GM21576 (cell line): ENCODE data around the gene TRAK2.

Source experiments
- ATAC-seq: cut with Tn5 transposase; IDR thresholded peaks from one replicate; pipeline ENCODE4 v1.9.1; 2021; ENCODE audit warnings: mild to moderate bottlenecking, moderate library complexity; ENCODE audit not compliant: unreplicated experiment

TRAK2 gene

GRCh38 chr2:201366146-201366545 is 85.1 kb downstream of the TRAK2 start:
- no peak for ATAC-seq

GRCh38 chr2:201363857-201364560 is 87.2 kb downstream of the TRAK2 start:
- peak; percentile 75 for ATAC-seq

GRCh38 chr2:201362396-201362795 is 88.9 kb downstream of the TRAK2 start:
- no peak for ATAC-seq

GRCh38 chr2:201361078-201361733 is 90.1 kb downstream of the TRAK2 start:
- no peak for ATAC-seq

- no peak for ATAC-seq
These were observed 91.0 kb downstream of the TRAK2 start for GRCh38 chr2:201360256-201360655.

GRCh38 chr2:201358684-201359083 is 92.6 kb downstream of the TRAK2 start:
- ATAC-seq, result no peak

- ATAC-seq, result no peak
These were observed 94.0 kb downstream of the TRAK2 start, which contains the start of gene FLACC1 for GRCh38 chr2:201357221-201357620. TSS of gene FLACC1 (minus strand) at chr2:201357345. CDS start at chr2:201351404, 5,941 bp downstream.

GRCh38 chr2:201353116-201353515 is 98.1 kb downstream of the TRAK2 start:
- no peak for ATAC-seq

- no peak for ATAC-seq
These were observed 100.4 kb downstream of the TRAK2 start for GRCh38 chr2:201350879-201351278.

GRCh38 chr2:201349601-201350000 is 101.7 kb downstream of the TRAK2 start:
- no peak for ATAC-seq

GRCh38 chr2:201348758-201349157 is 102.5 kb downstream of the TRAK2 start:
- no peak for ATAC-seq

- ATAC-seq, result no peak
These were observed 104.1 kb downstream of the TRAK2 start for GRCh38 chr2:201347138-201347537.

GRCh38 chr2:201345625-201346213 is 105.5 kb downstream of the TRAK2 start:
- no peak for ATAC-seq

GRCh38 chr2:201344663-201345366 is 106.4 kb downstream of the TRAK2 start:
- ATAC-seq, result peak; percentile 75

GRCh38 chr2:201343559-201343958 is 107.7 kb downstream of the TRAK2 start:
- no peak for ATAC-seq

- ATAC-seq, result no peak
These were observed 108.3 kb downstream of the TRAK2 start for GRCh38 chr2:201342923-201343322.

GRCh38 chr2:201329409-201329808 is 121.8 kb downstream of the TRAK2 start:
- no peak for ATAC-seq

- ATAC-seq, result no peak
These were observed 123.6 kb downstream of the TRAK2 start for GRCh38 chr2:201327678-201328077.
